HCT116 (cell line): Measurements from ENCODE around the gene RBM33. TPM values are rescaled to one million over a fixed set of nuclear protein-coding genes. Genes with fewer than 3 reads are reported as not detected.

Experiments used
- ATAC-seq: fragments of 200-7000 bp; cut with Tn5 transposase; 2 replicates; pipeline ENCODE4 v1.9.1; 2020; ENCODE audit warnings: mild to moderate bottlenecking, moderate library complexity
- BruUV-seq: library from RNA; stranded (reverse); fragments of 400-500 nt; replicated peaks from 2 replicates; lab custom pipeline; 2021; lab: Mats Ljungman, UMichigan
- CTCF ChIA-PET: fragments of 300-600 bp; sonication (Branson Sonifier 250); formaldehyde crosslinking; loops from one replicate; lab custom pipeline; 2021; ENCODE audit warnings: antibody characterized with exemption; lab: Charles Lee
- POLR2A ChIA-PET: fragments of 300-600, 350-600 bp; sonication (Branson Sonifier 250); formaldehyde crosslinking; loops from one replicate; lab custom pipeline; 2021; ENCODE audit warnings: antibody characterized with exemption; lab: Charles Lee
- RAD21 ChIA-PET, 2 experiments: fragments of 300-600 bp; sonication (Branson Sonifier 250); formaldehyde crosslinking; loops; one replicate each; lab custom pipeline; 2023; ENCODE audit warnings: low total read pairs in 2 of 2; ENCODE audit not compliant: uncharacterized antibody in 2 of 2, unreplicated experiment in 2 of 2, low non-redundant PET in 1 of 2; lab: Charles Lee
- DNase-seq: peaks from one replicate; pipeline ENCODE4 v3.0.0-alpha.2; 2010; ENCODE audit warnings: low read depth, low spot score
- H2AFZ ChIP-seq: fragments of 200-600 bp; shearing (Covaris generic), sonication (generic); 2 replicates; pipeline ENCODE4 v1.6.1; 2017; ENCODE audit warnings: low read depth, mixed run types, mixed read lengths, antibody characterized with exemption, low read length; ENCODE audit not compliant: poor library complexity, severe bottlenecking
- H3K27ac ChIP-seq: 2 replicates; pipeline ENCODE4 v1.5.1; 2012; ENCODE audit warnings: low read depth, low read length
- H3K27me3 ChIP-seq: fragments of 200-600 bp; sonication (generic); 2 replicates; pipeline ENCODE4 v1.6.1; 2016; ENCODE audit warnings: mixed run types, low read length, mixed read lengths; ENCODE audit not compliant: insufficient read depth
- H3K36me3 ChIP-seq, 2 experiments: fragments of 200-500 bp in 1 of 2; fragments of 200-600 bp in 1 of 2; sonication (Bioruptor generic) in 1 of 2; sonication (generic) in 1 of 2; 2 replicates each; pipeline versions ENCODE4 v1.5.1 to v1.6.1; 2014 to 2016; ENCODE audit warnings: low read length in 2 of 2, inconsistent platforms in 1 of 2, mixed read lengths in 1 of 2, mixed run types in 1 of 2; ENCODE audit not compliant: insufficient read depth in 2 of 2, control insufficient read depth in 1 of 2
- H3K4me1 ChIP-seq, 2 experiments: fragments of 200-600 bp in 1 of 2; sonication (generic) in 1 of 2; 2 replicates each; pipeline versions ENCODE4 v1.5.1 to v1.6.1; 2012 to 2017; ENCODE audit warnings: low read length in 2 of 2, inconsistent platforms in 1 of 2, mild to moderate bottlenecking in 1 of 2, mixed read lengths in 1 of 2, mixed run types in 1 of 2, moderate library complexity in 1 of 2; ENCODE audit not compliant: insufficient read depth in 2 of 2, control insufficient read depth in 1 of 2
- H3K4me2 ChIP-seq: fragments of 200-600 bp; sonication (generic); 2 replicates; pipeline ENCODE4 v1.6.1; 2017; ENCODE audit warnings: mixed run types, low read length, mixed read lengths
- H3K4me3 ChIP-seq, 2 experiments: fragments of 200-600 bp in 1 of 2; sonication (generic) in 1 of 2; replicated peaks in 1 of 2; 2 replicates each; pipeline ENCODE4 v1.5.1; 2011 to 2016; ENCODE audit warnings: low read length in 2 of 2, control low read depth in 1 of 2, low read depth in 1 of 2, mild to moderate bottlenecking in 1 of 2, mixed read lengths in 1 of 2, mixed run types in 1 of 2
- H3K79me2 ChIP-seq: fragments of 200-600 bp; sonication (generic); 2 replicates; pipeline ENCODE4 v1.6.1; 2017; ENCODE audit warnings: mild to moderate bottlenecking, mixed run types, low read length, moderate library complexity, mixed read lengths; ENCODE audit not compliant: insufficient read depth
- H3K9ac ChIP-seq: fragments of 200-600 bp; sonication (generic); 2 replicates; pipeline ENCODE4 v1.6.1; 2016; ENCODE audit warnings: low read length, mixed read lengths
- H3K9me2 ChIP-seq: fragments of 200-600 bp; sonication (generic), shearing (Covaris generic); 2 replicates; pipeline ENCODE4 v1.6.1; 2017; ENCODE audit warnings: mixed run types, mild to moderate bottlenecking, moderate library complexity; ENCODE audit not compliant: insufficient read depth
- H3K9me3 ChIP-seq, 2 experiments: fragments of 200-500 bp in 1 of 2; fragments of 200-600 bp in 1 of 2; sonication (Bioruptor generic) in 1 of 2; sonication (generic) in 1 of 2; 2 replicates each; pipeline ENCODE4 v1.6.1; 2014 to 2017; ENCODE audit warnings: low read length in 2 of 2, mixed read lengths in 2 of 2, inconsistent platforms in 1 of 2, low read depth in 1 of 2, mild to moderate bottlenecking in 1 of 2, mixed run types in 1 of 2, moderate library complexity in 1 of 2; ENCODE audit not compliant: control insufficient read depth in 1 of 2, insufficient read depth in 1 of 2
- H4K20me1 ChIP-seq: fragments of 200-600 bp; sonication (generic), shearing (Covaris generic); 2 replicates; pipeline ENCODE4 v1.6.1; 2017; ENCODE audit warnings: mixed run types, mild to moderate bottlenecking, moderate library complexity; ENCODE audit not compliant: insufficient read depth
- ATF3 ChIP-seq: IDR thresholded peaks from 2 replicates; pipeline ENCODE4 v1.6.1; 2012
- CBX3 ChIP-seq: IDR thresholded peaks from 2 replicates; pipeline ENCODE4 v1.6.1; 2012; ENCODE audit warnings: low read depth
- CEBPB ChIP-seq: IDR thresholded peaks from 2 replicates; pipeline ENCODE4 v1.6.1; 2012; ENCODE audit warnings: low read depth
- CTCF ChIP-seq, 3 experiments: fragments of 200-600 bp in 1 of 3; sonication (generic) in 1 of 3; IDR thresholded peaks in 2 of 3; conservative IDR thresholded peaks in 1 of 3; 2 replicates each; pipeline ENCODE4 v1.5.1; 2012 to 2017; ENCODE audit warnings: low read depth in 2 of 3, low read length in 2 of 3, antibody characterized with exemption in 1 of 3, borderline replicate concordance in 1 of 3, control low read depth in 1 of 3, mild to moderate bottlenecking in 1 of 3, mixed read lengths in 1 of 3, mixed run types in 1 of 3, moderate library complexity in 1 of 3; ENCODE audit not compliant: insufficient read depth in 1 of 3
- EGR1 ChIP-seq: IDR thresholded peaks from 2 replicates; pipeline ENCODE4 v1.6.1; 2012; ENCODE audit warnings: low read depth
- ELF1 ChIP-seq: IDR thresholded peaks from 2 replicates; pipeline ENCODE4 v1.6.1; 2012; ENCODE audit warnings: low read depth, borderline replicate concordance
- EZH2 ChIP-seq: fragments of 200-600 bp; sonication (generic); IDR thresholded peaks from 2 replicates; pipeline ENCODE4 v1.6.1; 2017; ENCODE audit warnings: antibody characterized with exemption, mixed run types
- EZH2phosphoT487 ChIP-seq: fragments of 200-600 bp; IDR thresholded peaks from 2 replicates; pipeline ENCODE4 v1.6.1; 2018; ENCODE audit warnings: antibody characterized with exemption, borderline replicate concordance
- JUND ChIP-seq: IDR thresholded peaks from 2 replicates; pipeline ENCODE4 v1.6.1; 2012
- MAX ChIP-seq: IDR thresholded peaks from 2 replicates; pipeline ENCODE4 v1.6.1; 2012
- POLR2A ChIP-seq: IDR thresholded peaks from 2 replicates; pipeline ENCODE4 v1.7.0; 2011; ENCODE audit warnings: borderline replicate concordance; ENCODE audit not compliant: insufficient read depth, insufficient read length; ENCODE audit errors: extremely low read depth
- POLR2AphosphoS5 ChIP-seq: IDR thresholded peaks from 2 replicates; pipeline ENCODE4 v1.6.1; 2011; ENCODE audit warnings: mild to moderate bottlenecking, low read depth, low read length, moderate library complexity
- REST ChIP-seq: IDR thresholded peaks from 2 replicates; pipeline ENCODE4 v1.6.1; 2012; ENCODE audit warnings: low read depth
- SP1 ChIP-seq: IDR thresholded peaks from 2 replicates; pipeline ENCODE4 v1.6.1; 2012; ENCODE audit warnings: low read depth
- YY1 ChIP-seq: IDR thresholded peaks from 2 replicates; pipeline ENCODE4 v1.6.1; 2011; ENCODE audit warnings: low read length, low read depth, moderate library complexity, mild to moderate bottlenecking; ENCODE audit not compliant: insufficient replicate concordance; ENCODE audit errors: extremely low read depth
- ZBTB33 ChIP-seq: IDR thresholded peaks from 2 replicates; pipeline ENCODE4 v1.6.1; 2011; ENCODE audit warnings: mild to moderate bottlenecking, low read length, moderate library complexity; ENCODE audit not compliant: insufficient replicate concordance; ENCODE audit errors: extremely low read depth
- ZFX ChIP-seq: fragments of 450-650 bp; IDR thresholded peaks from 2 replicates; pipeline ENCODE4 v1.6.1; 2017
- ZNF274 ChIP-seq: fragments of 200-500 bp; sonication (Bioruptor generic); IDR thresholded peaks from 2 replicates; pipeline ENCODE4 v1.6.1; 2014; ENCODE audit warnings: mild to moderate bottlenecking, low read depth, low read length, inconsistent platforms
- intact Hi-C: fragments of 100-400 bp; cut with micrococcal nuclease; formaldehyde crosslinking; loops from 2 replicates; pipeline ENCODE4 v1.10.0; 2022
- total RNA-seq: library from RNA; stranded (reverse); gene quantifications from one replicate; pipeline ENCODE4 v1.2.1, GENCODE V29; 2021; ENCODE audit not compliant: unreplicated experiment

Gene RBM33
- total RNA-seq, 1 experiment from 2014 or later, result 64.3 TPM

GRCh38 chr7:155819186-155819585 lies 174.7 kb downstream of the RBM33 start:
- Histone ChIP-seq H3K4me2 (no peak overlapping the region), H3K9me2 (no peaks in the 10 kb centered on the region), H3K9me3 (no peaks in the 10 kb centered on the region), H3K27ac (no peak overlapping the region), H3K9ac (no peak overlapping the region), H3K79me2 (no peaks in the 10 kb centered on the region), H3K4me1 (peaks cover 0 to 6% of the 10 kb centered on the region in 2 experiments; a peak in 2 of 4 replicates), H3K4me3 (no peak overlapping the region), H3K36me3 (no peaks in the 10 kb centered on the region), H3K27me3 (no peaks in the 10 kb centered on the region)
- ChIA-PET RAD21 (no interaction called here), POLR2A (no interaction called here), CTCF (no interaction called here)
- DNase-seq (no peak), ATAC-seq (no peak)
- intact Hi-C loops, result loop anchor here (5.0 kb wide), 1 partner anchor 143 kb away; no protein-coding TSS in a partner anchor
- BruUV-seq, result no TSS peak
- TF ChIP-seq CTCF (IDR thresholded peaks at IDR 0.05 in 2 of 3, conservative IDR thresholded peaks at IDR 0.05 in 1 of 3; ENCODE audit: borderline replicate concordance in 1 of 3, insufficient read depth in 1 of 3, low read depth in 2 of 3, low read length in 2 of 3), result no peak
- TF ChIP-seq EGR1, result no peak
- TF ChIP-seq POLR2AphosphoS5, result no peak
- TF ChIP-seq CBX3, result no peak
- no peak for TF ChIP-seq JUND
- no peak for TF ChIP-seq EZH2phosphoT487
- TF ChIP-seq SP1, result no peak
- TF ChIP-seq ZNF274, result no peak
- TF ChIP-seq CEBPB, result no peak
- TF ChIP-seq EZH2, result no peak
- no peak for TF ChIP-seq REST
- no peak for TF ChIP-seq YY1
- TF ChIP-seq MAX, result no peak
- TF ChIP-seq ATF3, result no peak
- TF ChIP-seq POLR2A, result no peak
- no peak for TF ChIP-seq ZBTB33
- TF ChIP-seq ZFX, result no peak
- no peak for TF ChIP-seq ELF1
- TF ChIP-seq, all 23 proteins: peak for 0
- no peaks in the 10 kb centered on the region for H4K20me1 ChIP-seq
- no peak overlapping the region for H2AFZ ChIP-seq
